Testis (tissue), 2 donors: Measurements from ENCODE around the gene EFL1.

Experiments
- POLR2A ChIP-seq: fragments of 450-650 bp; IDR thresholded peaks from one replicate; pipeline ENCODE4 v1.6.1; 2017; ENCODE audit warnings: antibody characterized with exemption, mild to moderate bottlenecking, moderate library complexity
- TF ChIP-seq, protein P1 (sequence below), 3 experiments: fragments of 450-650 bp in 2 of 3; fragments of 200-600 bp in 1 of 3; sonication (generic) in 1 of 3; IDR thresholded peaks; one replicate each; pipeline ENCODE4 v1.5.1; 2016 to 2019; ENCODE audit warnings: antibody characterized with exemption in 3 of 3, mild to moderate bottlenecking in 2 of 3, moderate library complexity in 1 of 3

DNA sequence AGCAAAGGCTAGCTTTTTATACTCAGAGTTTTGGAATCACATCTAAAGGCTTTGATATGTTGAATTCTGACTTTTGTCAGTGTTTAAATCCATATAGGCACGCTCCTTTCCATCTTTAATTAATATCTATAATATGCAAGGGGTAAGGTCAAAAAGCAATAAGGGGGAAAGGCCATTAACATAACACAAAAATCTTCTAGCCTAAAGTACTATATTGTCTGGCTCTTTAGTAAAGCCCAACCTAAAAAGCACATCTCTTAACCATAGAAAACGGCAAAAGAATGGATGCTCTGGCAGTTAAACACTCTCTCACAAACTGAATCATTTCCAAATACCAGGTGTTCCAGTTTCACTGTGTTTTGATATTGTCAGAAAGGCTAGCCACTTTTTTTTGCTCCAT, 76.4 kb downstream of the EFL1 start:
- TF ChIP-seq, protein P1, sequence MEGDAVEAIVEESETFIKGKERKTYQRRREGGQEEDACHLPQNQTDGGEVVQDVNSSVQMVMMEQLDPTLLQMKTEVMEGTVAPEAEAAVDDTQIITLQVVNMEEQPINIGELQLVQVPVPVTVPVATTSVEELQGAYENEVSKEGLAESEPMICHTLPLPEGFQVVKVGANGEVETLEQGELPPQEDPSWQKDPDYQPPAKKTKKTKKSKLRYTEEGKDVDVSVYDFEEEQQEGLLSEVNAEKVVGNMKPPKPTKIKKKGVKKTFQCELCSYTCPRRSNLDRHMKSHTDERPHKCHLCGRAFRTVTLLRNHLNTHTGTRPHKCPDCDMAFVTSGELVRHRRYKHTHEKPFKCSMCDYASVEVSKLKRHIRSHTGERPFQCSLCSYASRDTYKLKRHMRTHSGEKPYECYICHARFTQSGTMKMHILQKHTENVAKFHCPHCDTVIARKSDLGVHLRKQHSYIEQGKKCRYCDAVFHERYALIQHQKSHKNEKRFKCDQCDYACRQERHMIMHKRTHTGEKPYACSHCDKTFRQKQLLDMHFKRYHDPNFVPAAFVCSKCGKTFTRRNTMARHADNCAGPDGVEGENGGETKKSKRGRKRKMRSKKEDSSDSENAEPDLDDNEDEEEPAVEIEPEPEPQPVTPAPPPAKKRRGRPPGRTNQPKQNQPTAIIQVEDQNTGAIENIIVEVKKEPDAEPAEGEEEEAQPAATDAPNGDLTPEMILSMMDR (IDR thresholded peaks at IDR 0.05): no peak
- TF ChIP-seq POLR2A: no peak
